Thoracic aorta (tissue), 2 donors: ENCODE results near the gene TRAF1. TPM values are rescaled to one million over a fixed set of nuclear protein-coding genes. Genes with fewer than 3 reads are reported as not detected.
A peak's percentile ranks its signal among the peaks of the same experiment; 100 is the strongest.

ENCODE experiments used
- ATAC-seq: fragments of 150-250 bp; one replicate; pipeline ENCODE4 v1.8.0; 2017; ENCODE audit warnings: low read depth; ENCODE audit not compliant: insufficient number of reproducible peaks, low FRiP score
- DNase-seq: peaks from one replicate; pipeline ENCODE4 v3.0.0-alpha.2; 2020; ENCODE audit warnings: low spot score
- H3K27ac ChIP-seq, 2 donors: fragments of 200-600 bp; sonication (generic); 1 replicate in 1 of 2; 2 replicates in 1 of 2; pipeline ENCODE4 v1.5.1; 2016; ENCODE audit warnings: mild to moderate bottlenecking in 2 of 2, moderate library complexity in 2 of 2
- H3K27me3 ChIP-seq: fragments of 200-600 bp; sonication (generic); replicated peaks from 2 replicates; pipeline ENCODE4 v1.6.0; 2016; ENCODE audit warnings: mild to moderate bottlenecking; ENCODE audit not compliant: insufficient read depth
- H3K36me3 ChIP-seq: fragments of 200-600 bp; sonication (generic); one replicate; pipeline ENCODE4 v1.5.1; 2016
- H3K4me1 ChIP-seq, 2 donors: fragments of 200-600 bp; sonication (generic); 1 replicate in 1 of 2; 2 replicates in 1 of 2; pipeline versions ENCODE4 v1.5.1 to v1.6.0; 2016; ENCODE audit warnings: low read depth in 2 of 2, mild to moderate bottlenecking in 1 of 2; ENCODE audit not compliant: control insufficient read depth in 1 of 2
- H3K4me3 ChIP-seq: fragments of 200-600 bp; sonication (generic); 2 replicates; pipeline ENCODE4 v1.5.1; 2016; ENCODE audit warnings: mild to moderate bottlenecking
- H3K9me3 ChIP-seq: fragments of 200-600 bp; sonication (generic); 2 replicates; pipeline ENCODE4 v1.5.1; 2016
- total RNA-seq, 2 donors: library from RNA; depleted of rRNA; stranded (reverse); fragments of >200 nt; gene quantifications; one replicate each; pipeline versions ENCODE4 v1.1.0 to v1.2.3, GENCODE V29; 2016
- TF ChIP-seq, protein P1 (sequence below): fragments of 200-600 bp; sonication (generic); IDR thresholded peaks from one replicate; pipeline ENCODE4 v1.5.1; 2019; ENCODE audit warnings: antibody characterized with exemption

Gene TRAF1
- total RNA-seq, 2 donors from 2014 or later: 36.4 to 52.5 TPM

DNA sequence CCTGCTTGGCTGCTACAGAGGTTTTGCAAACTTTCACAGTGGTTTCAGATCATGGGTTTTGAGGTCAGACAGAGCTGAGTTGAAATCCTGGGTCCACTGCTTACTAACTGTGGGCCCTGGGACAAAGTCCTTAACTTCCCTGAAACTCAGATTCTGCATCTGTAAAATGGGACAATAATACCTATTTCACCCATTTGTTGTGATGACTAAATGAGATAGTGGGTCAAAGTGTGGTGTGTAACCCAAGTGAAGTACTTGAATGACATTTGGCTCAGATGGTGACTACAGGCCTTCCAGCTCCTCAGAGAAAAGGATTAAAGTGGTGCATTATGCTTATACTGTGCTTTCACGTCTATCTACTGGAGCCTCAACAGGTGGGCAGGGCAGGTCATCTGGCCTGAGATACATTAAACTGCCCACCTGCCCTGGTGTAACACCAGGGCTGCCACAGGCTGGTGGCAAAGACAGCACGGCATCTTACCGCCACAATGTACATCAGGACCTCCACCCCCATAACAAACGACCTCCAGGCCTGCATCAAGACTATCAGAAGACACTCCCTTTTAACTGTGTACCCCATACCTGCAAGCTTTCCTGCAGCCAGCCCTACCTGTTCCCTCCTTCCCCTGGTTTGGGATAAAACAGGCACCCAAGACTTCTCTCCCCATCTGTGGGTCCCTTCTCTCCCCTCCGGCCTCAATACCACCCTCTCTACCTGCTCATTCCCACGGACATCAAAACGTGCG is 846 bp upstream of the TRAF1 start:
- Histone ChIP-seq H3K9me3 (no peaks in the 10 kb centered on the region), H3K4me1 (peaks cover 58 to 94% of the 10 kb centered on the region in 2 donors), H3K36me3 (no peaks in the 10 kb centered on the region), H3K4me3 (peak overlapping the region; percentile 80), H3K27me3 (no peaks in the 10 kb centered on the region), H3K27ac (peak overlapping the region; percentile 96)
- no peak for ATAC-seq
- DNase-seq: no peak
- TF ChIP-seq, protein P1, sequence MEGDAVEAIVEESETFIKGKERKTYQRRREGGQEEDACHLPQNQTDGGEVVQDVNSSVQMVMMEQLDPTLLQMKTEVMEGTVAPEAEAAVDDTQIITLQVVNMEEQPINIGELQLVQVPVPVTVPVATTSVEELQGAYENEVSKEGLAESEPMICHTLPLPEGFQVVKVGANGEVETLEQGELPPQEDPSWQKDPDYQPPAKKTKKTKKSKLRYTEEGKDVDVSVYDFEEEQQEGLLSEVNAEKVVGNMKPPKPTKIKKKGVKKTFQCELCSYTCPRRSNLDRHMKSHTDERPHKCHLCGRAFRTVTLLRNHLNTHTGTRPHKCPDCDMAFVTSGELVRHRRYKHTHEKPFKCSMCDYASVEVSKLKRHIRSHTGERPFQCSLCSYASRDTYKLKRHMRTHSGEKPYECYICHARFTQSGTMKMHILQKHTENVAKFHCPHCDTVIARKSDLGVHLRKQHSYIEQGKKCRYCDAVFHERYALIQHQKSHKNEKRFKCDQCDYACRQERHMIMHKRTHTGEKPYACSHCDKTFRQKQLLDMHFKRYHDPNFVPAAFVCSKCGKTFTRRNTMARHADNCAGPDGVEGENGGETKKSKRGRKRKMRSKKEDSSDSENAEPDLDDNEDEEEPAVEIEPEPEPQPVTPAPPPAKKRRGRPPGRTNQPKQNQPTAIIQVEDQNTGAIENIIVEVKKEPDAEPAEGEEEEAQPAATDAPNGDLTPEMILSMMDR: no peak

DNA sequence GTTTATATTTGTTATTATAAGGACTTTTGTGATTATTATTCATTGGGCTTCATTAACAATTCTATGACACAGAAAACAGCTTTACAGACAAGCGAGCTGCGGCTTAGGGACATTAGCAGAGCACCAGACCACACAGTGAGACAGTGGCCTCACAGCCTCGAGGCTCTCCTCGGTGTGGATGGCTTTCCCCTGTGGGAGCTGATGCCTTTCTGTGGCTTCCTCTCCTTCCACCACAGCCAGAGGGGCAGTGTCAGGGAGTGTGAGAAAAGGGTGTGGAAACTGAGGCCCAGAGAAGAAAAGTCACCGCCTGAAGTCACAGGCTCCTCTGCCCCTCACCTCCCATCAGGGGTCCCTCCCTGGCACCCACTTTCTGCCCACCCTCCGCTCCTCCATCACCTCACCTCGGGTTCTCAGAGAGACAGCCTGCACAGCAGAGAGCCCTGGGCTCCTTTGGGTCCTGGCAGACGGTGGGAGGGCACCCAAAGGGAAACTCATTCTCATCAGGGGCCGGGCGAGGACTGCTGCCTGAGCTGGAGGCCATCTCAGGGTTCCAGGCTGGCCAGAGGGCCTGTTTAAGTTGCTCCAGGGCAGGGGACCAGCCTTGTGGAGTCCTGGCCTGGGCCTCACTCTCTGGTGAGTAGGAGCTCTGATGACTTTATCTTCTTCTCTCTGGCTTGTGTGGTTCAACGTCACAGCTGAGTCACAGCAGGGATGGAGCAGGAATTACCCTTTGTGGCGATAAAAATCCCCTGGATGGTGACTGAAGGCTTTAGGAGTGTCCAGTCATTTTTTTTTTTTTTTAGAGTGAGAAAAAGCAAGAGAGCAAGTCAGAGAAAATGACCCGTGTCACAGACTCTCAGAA is 830 bp downstream of the TRAF1 start:
- peak overlapping the region; percentile 61 for H3K4me3 ChIP-seq
- peak; percentile 75 for ATAC-seq
- peak; percentile 87 for DNase-seq
- no peaks in the 10 kb centered on the region for H3K9me3 ChIP-seq
- peaks cover 56 to 95% of the 10 kb centered on the region in 2 donors for H3K4me1 ChIP-seq
- TF ChIP-seq, protein P1: no peak
- H3K27me3 ChIP-seq: no peaks in the 10 kb centered on the region
- no peaks in the 10 kb centered on the region for H3K36me3 ChIP-seq
- H3K27ac ChIP-seq: peak overlapping the region; percentile 96

DNA sequence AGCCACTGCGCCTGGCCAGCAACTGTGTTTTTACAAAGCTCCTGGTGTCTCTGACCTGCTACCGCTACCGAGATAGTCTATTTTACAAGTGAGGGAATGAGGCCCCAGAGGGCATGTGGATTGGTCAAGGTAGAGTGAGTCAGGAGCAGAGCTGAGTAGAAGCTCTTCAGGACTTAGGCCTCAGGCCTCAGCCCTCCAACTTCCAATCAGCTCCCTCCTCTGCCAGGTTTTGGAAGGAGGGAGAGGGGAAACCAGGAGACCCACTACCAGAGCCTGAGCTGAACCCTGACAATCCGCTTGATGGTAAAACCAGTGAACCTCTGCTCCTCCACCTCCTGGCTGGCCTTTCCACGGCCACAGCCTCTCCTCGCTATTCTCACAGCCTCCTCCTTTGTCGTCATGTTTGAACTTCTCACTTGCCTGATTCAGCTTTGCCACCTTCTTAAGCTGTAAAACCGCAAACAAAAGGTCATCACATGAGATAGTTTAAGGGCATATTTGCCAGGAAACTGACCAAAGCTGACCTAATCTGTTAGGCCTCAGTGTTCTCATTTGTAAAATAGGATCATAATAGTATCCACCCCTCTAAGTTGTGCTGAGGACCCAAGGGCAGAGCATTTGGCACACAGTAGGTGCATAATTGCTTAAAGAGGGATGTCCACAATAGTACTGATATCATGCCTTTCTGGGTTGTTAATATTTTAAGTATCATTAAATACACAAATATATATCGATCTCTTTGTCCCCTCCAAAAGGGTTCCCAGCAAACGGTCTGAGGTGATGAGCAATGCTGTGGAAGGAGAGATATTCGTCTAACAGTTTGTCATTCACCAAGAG is 1.7 kb downstream of the TRAF1 start:
- no peak for ATAC-seq
- peaks cover 57 to 95% of the 10 kb centered on the region in 2 donors for H3K4me1 ChIP-seq
- peak overlapping the region; percentile 96 for H3K27ac ChIP-seq
- TF ChIP-seq, protein P1: no peak
- no peaks in the 10 kb centered on the region for H3K36me3 ChIP-seq
- H3K27me3 ChIP-seq: no peaks in the 10 kb centered on the region
- H3K9me3 ChIP-seq: no peaks in the 10 kb centered on the region
- H3K4me3 ChIP-seq: peak overlapping the region; percentile 61
- DNase-seq: no peak

DNA sequence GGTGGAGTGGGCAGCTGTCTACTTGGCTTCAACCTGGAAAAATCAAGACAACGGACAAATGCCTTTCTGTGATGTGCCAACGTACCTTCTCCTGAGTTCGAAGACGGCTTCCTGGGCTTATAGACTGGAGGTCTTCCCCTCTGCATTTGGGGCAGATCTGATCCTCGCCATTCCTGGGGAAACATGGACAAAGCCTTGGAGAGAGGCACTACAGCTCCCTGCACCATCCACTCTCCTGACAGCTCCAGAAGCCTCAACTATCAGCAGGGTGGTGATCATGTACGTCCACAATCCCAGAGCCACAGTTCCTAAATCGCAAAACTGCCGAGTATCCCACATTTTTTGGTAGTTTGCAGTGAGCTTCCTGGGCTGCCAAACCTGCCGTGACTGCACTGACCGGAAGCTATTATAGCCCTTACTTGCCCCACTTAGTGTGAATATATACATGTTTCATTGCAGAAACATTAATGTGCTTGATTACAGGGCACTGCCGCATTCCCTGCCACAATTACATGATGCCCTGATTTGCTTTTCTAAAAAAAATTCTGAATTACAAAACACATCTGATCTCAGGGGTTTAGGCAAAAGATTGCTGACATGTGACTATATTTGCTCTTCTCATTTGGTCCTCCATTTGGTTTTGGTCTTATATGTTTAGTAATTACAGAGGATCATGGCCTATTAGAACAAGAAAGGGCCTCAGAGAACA is 2.8 kb downstream of the TRAF1 start:
- Histone ChIP-seq H3K4me1 (peaks cover 59 to 95% of the 10 kb centered on the region in 2 donors), H3K36me3 (no peaks in the 10 kb centered on the region), H3K4me3 (peak overlapping the region; percentile 21), H3K9me3 (no peaks in the 10 kb centered on the region), H3K27ac (peak overlapping the region; percentile 96), H3K27me3 (no peaks in the 10 kb centered on the region)
- no peak for DNase-seq
- TF ChIP-seq, protein P1: no peak
- ATAC-seq: no peak
